ENCODE measurements around the gene SIAH3. TPM values are rescaled to one million over a fixed set of nuclear protein-coding genes. Genes with fewer than 3 reads are reported as not detected.

Gene SIAH3
- total RNA-seq, 1 experiment from 2014 or later: 1.3 TPM

DNA sequence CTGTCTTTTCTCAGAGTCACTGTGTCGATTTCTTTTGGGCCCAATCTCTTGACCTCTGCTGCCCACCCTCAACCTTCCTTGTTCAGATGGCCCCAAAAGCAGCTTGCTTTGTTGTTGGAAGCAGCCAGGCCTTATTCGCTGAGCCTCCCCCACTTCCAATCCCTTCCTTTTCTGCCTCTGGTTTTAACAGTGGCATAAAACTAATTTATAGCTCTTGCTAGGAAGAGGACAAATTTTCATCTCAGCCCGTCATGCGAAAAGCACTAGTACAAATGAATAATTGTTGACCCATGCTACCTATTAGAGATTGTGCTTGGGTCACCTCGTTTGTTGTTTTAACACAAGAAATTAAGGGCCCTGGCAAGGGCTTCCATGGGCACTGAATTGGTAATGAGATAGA lies 51.1 kb downstream of the SIAH3 start:
- DNase-seq (ENCODE audit: low read depth, low spot score): no peak
- in situ Hi-C loops (cut with HindIII; ENCODE audit: low pct_unique_long_range_greater_than_20kb, low sequenced_read_pairs): no loop called here

DNA sequence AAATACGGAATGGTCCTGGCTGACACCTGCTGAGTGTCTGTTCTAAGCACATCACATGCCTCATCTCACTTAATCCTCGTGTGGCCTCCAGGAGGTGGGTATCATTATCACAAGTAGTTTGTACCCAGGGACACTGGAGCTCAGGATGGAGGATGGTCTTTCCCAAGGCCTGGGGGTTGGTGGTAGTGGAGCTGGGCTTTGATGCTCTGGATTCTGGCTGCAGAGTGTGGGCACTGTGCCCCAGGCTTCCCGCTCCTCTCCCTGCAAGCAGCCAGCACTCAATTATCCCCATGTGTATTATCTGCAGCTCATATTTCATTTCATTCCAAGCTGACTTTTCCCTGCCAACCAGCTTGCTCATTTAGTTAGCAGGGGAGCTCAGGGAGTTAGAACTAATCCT lies 52.1 kb downstream of the SIAH3 start:
- in situ Hi-C loops (cut with HindIII; ENCODE audit: low pct_unique_long_range_greater_than_20kb, low sequenced_read_pairs): no loop called here
- DNase-seq (ENCODE audit: low read depth, low spot score): no peak

DNA sequence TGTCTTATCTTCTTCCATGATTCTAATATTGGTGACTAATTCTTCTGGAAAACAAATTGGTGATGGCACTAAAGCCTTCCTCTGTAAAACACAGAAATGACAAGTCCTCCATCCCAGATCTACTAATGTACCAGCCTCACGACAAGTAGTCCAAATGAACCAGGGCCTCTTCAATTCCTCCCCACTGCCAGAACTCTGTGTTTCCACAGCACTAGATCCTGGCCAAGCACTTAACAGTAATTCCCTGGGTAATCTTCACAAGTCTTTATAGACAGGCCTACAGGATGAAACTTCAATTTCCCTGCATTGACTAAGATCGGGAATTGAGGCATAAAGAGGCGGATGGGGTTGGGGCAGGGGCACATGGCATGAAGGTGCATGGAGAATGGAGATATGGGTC lies 52.7 kb downstream of the SIAH3 start:
- in situ Hi-C loops (cut with HindIII; ENCODE audit: low pct_unique_long_range_greater_than_20kb, low sequenced_read_pairs): no loop called here
- DNase-seq (ENCODE audit: low read depth, low spot score): no peak

DNA sequence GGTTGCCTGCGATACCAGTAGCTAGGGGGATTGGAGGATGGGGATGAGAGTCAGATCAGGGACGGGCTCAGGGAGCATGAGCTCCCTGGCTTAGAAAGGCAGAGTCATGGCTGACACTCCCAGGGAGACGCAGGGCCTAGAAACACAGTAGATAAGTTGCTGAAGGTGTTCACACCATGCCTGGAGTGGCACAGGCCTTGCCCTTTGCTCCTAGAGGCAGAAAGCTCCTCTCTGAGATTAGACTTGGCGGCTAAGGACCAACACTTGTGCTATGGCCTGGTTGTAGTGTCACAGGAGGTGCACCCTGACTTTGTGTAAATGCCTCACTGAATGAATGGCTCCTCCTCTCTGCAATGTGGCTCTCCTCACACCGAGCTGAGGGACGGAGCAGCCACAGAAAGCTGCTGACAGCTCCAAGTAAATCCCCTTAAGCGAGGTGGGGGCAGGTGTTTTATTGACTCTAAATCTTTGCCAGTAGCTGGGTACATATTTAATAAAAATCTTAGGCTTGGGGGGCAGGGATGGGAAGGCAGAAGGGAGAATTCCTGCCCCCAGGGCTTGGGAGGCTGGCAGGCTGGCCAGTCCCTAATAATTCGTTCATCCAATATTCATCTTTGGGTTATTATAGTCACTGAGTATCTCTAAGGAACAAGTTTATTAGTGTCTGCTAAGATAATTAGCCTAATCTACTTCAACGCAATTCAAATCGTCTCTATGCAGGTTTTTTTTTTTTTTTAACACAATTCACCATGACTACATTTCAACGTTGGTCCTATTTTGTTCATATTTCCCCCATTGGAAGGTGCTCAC lies 54.9 kb downstream of the SIAH3 start:
- in situ Hi-C loops (cut with HindIII; ENCODE audit: low pct_unique_long_range_greater_than_20kb, low sequenced_read_pairs): no loop called here
- DNase-seq (ENCODE audit: low read depth, low spot score): no peak

DNA sequence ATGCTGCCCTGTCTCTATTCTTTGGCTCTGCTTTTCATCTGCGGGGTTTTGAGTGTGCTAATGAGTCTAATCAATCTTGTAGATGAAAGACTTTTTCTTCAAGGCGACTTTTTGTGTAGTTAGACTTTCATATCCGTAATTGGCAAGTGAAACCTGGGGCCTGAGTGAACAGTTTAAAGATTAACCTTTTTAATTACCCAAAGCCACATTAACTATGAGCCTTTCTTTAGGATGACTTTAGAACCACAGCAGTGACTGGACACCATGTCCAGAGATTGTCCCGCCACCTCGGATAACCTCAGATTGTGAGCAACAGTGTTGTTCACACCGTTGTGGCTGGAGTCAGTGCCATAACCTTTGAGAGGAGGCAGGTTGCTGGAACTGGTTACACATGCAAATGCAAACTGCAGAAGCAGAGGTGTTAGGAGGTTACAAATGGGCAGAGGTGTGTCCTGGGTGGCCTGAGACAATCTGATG lies 58.7 kb downstream of the SIAH3 start:
- DNase-seq (ENCODE audit: low read depth, low spot score): no peak
- in situ Hi-C loops (cut with HindIII; ENCODE audit: low pct_unique_long_range_greater_than_20kb, low sequenced_read_pairs): no loop called here

DNA sequence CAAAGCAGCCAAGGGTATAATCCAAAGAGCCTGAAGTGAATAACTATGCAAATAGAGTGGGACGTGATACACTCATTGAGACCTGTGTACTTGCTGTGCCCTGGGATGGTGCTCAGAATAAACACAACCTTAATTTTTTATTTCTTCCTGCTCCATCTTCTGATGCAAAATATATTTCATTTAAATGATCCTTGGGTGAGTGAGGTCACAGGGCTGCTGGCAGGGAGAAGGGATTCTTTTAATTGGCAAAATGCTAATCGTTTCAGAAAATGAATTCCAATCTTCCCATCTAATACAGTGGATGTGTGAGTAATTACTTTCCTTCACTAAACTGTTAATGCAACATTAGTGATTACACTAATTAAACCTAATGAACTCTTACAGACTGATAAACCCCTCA lies 63.5 kb downstream of the SIAH3 start:
- no peak for DNase-seq (ENCODE audit: low read depth, low spot score)
- in situ Hi-C loops (cut with HindIII; ENCODE audit: low pct_unique_long_range_greater_than_20kb, low sequenced_read_pairs): no loop called here

DNA sequence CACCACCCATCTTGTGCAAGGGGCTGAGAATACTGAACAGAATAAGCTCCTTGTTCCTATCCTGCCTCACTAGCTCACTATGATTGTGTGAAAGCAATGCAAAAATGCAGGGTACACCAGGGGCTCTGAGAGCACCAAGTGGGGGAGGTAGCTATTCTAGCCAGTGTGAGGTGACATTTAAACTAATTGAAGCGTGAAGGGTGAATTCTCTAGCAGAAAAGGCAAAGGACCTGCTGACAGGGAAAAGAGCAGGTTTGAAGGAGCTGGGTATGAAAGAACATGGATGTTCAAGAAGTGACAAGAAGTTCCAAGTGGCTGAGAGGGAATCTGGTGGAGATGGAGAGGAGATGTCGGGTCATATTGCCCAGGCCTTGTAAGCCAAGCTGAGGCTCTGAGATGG lies 64.2 kb downstream of the SIAH3 start:
- no peak for DNase-seq (ENCODE audit: low read depth, low spot score)
- in situ Hi-C loops (cut with HindIII; ENCODE audit: low pct_unique_long_range_greater_than_20kb, low sequenced_read_pairs): no loop called here

DNA sequence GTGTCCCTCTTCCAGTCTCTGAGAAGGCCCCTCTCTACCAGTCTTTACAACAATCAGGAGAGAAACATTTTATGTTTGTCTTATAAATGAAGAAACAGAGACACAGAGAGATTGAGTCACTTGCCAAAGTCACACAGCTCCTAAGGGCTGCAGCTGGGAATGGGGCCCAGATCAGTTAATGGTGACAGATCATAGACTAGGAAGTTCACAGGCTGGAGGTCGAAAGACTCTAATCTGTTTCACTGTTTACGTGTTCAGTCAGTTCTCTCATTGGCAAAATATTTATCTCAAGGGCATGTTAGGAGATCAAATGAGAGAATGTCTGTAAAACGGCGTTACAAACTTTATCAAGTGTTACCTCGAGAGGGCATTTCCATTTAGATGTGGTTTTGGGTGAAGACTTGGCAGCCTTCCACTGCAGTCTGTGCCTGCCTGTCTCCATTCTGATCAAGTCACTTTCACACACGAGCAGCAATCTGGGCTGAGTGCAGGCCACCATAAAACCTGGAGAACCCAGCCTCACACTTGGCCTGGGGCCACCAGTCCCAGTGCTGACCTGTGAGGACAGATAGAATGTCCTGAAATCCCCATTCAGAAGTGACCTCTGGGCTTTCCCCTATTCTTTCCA lies 65.1 kb downstream of the SIAH3 start:
- in situ Hi-C loops (cut with HindIII; ENCODE audit: low pct_unique_long_range_greater_than_20kb, low sequenced_read_pairs): no loop called here
- DNase-seq (ENCODE audit: low read depth, low spot score): no peak

DNA sequence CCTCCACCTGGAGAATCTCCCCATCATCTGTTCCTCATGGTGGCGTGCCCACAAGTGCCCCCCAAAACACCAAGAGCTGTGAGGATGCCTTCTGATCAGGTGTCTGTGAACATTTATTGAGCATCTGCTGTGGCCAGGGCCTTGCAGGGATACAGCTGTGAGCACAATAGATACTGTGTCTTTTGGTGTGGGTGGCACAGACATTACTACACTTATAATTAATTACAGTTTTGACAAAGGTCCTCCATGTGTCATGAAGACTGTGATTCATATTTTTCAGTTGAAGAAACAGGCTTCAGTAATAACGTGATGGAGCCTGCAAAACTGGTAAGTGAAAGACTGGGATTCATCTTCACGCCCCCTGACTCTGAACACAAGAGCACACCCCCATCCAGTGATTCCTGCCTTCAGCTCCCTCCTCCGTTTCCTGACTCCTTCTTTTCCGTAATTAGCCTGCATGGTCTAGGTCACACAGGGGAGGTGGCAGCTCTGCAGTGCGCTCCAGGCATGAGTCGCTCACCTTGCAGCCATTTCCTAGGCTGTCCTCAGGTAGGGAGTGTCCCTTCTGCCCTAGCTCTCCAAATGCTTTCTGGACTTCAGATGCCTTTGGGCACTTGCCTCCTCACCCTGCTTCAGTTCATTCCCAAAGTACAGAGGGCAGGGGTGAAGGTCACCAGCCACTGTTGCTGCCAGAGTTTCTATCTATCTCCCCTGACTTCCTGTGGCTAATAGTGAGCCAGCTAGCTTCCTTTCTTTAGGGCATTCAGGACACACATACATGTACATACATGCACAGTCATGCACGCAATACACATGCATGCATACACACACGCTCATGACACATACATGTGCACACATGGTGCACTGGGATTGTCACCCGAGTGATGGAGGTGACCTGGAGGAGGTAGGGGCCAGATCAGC lies 66.5 kb downstream of the SIAH3 start:
- no peak for DNase-seq (ENCODE audit: low read depth, low spot score)

DNA sequence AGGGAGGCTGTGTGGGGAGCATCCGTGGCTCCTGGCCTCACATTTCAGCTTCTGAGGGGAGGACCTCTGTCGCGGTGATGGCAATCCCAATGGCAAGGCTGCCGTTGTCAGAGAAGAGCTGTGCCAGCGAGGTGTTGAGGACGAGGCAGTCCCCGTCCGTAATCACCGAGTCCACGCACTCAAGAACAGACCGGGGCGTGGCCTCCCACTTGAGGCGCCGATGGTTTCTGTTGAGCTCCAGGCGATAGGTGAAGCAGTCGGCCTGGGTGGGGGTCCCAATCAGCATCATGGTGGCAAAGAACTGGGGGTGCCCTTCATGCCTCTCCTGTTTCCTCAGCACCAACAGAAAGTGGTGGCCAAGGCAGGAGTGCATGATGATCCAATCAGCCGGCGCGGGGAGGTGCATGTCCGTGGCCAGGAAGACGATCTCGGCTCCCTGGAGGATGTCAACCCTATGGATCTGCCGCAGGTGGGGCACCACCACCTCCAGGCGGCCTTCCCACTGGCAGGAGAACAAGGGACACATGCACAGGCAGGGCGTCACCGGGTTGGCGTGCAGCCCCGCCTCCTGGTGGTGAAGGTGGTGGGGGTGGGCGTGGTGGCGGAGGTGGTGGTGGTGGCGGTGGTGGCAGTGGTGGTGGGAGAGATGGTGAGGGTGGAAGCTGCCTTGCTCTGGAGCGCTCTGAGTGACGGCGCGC lies 68.1 kb downstream of the SIAH3 start:
- in situ Hi-C loops (cut with HindIII; ENCODE audit: low pct_unique_long_range_greater_than_20kb, low sequenced_read_pairs): no loop called here

More for the DNA sequence above, 66.5 kb downstream of the SIAH3 start:
- in situ Hi-C loops (cut with HindIII; ENCODE audit: low pct_unique_long_range_greater_than_20kb, low sequenced_read_pairs): no loop called here

DNA sequence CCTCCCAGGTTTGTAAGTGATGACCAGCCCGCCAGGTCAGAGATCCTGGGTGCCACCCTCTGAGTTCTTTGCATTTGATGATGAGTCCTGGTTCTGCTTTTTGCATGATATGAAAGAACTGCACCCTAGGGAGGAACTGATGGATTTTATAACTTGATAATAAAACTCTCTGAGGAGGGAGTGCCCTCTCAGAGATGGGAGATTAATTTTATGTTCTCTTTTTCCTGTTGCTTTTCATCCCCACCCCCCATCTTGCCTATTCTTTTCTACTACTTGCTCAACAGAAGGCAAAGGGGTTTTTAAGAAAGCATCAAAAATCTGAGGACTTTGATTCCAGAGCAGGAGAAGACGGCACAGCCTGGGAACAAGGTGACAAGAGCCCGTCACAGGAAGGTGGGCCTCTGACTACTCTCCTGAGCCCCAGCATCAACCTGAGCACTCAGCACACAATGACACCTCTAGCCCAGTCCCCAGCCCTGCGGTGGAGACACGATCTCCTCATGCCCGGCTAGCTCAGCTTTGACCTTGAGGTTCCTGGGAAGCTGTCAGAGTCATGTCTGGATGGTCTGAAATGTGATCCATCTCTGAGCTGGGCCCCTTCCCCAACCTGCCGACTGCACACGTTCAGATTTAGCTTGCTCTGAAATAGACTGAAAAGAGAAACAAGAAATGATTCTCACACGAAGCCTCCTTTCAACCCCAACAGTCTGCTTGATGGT lies 69.1 kb downstream of the SIAH3 start:
- in situ Hi-C loops (cut with HindIII; ENCODE audit: low pct_unique_long_range_greater_than_20kb, low sequenced_read_pairs): no loop called here
- DNase-seq (ENCODE audit: low read depth, low spot score): no peak

More for the DNA sequence above, 68.1 kb downstream of the SIAH3 start:
- DNase-seq (ENCODE audit: low read depth, low spot score): no peak

DNA sequence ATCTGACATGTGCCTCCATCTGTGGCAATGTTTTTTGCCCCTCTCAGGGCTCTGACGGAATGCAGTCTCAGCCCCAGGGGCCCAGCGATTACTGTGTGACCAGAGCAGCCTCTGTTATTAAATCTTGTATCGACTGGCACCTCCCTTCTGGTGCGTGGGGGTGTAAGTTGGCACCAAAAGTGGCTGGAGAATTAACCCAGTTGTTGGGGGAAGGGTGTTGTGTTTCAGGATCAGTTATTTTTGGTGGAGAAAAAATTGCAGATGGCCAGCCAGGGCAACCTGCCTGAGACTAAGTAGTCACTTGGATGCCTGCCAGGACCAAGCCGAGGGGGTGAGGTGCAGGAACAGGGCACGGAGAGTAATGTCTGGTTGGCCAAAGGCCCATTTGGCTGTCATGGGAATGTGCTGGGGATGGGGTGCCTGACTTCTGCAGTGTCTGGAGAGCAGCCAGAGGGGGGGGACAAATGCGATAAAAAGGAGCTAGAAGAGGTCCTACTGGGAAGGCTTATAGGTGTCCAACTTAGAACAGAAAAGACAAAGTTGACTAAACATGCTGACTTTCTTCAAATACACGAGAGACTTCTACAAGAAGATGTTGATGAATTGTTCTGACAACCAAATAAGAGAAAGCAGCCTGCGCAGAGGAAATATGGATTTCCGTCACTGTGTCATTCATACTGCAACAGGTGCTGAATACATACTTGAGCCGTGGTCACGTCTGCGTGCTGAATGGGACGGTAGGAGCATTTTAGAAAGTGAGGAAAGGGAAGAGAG lies 69.8 kb downstream of the SIAH3 start:
- DNase-seq (ENCODE audit: low read depth, low spot score): no peak

DNA sequence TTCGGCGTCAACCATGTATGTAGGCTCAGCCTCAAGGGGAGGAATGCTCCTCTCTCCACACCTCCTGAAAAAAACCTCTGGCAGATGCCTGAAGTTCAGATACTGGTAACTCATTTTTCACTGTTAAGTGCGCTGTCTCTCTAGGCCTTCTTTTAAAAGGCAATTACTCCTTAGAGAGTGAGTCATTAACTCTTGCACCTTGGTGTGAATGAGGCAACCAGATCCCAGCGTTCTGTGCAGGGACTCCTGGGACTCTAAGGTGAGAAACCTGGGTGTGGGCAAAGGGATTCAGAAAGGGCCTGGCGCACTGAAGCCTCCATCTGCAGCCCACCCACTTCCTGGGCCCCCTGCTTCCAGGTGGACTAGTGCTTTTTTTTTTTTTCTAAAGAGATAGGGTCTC lies 71.7 kb downstream of the SIAH3 start:
- no peak for DNase-seq (ENCODE audit: low read depth, low spot score)
- in situ Hi-C loops (cut with HindIII; ENCODE audit: low pct_unique_long_range_greater_than_20kb, low sequenced_read_pairs): no loop called here

More for the DNA sequence above, 69.8 kb downstream of the SIAH3 start:
- in situ Hi-C loops (cut with HindIII; ENCODE audit: low pct_unique_long_range_greater_than_20kb, low sequenced_read_pairs): no loop called here

DNA sequence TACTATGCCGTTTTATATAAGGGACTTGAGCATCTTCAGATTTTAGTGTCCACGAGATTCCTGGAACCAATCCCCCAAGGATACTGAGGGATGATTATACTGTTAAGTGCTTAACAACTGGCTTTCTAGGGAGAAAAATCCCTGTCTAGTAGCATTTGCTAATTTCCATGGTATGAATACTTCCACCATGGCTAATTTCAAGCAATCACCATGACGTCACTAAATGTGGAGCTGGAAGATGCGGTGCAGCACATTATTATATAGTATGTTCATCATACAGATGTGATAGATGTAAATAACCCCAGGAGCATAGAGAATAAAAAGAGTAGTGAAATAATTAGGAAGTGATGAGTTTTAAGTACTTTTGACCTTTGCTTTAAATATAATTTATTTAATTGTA lies 72.7 kb downstream of the SIAH3 start:
- in situ Hi-C loops (cut with HindIII; ENCODE audit: low pct_unique_long_range_greater_than_20kb, low sequenced_read_pairs): no loop called here
- DNase-seq (ENCODE audit: low read depth, low spot score): no peak

DNA sequence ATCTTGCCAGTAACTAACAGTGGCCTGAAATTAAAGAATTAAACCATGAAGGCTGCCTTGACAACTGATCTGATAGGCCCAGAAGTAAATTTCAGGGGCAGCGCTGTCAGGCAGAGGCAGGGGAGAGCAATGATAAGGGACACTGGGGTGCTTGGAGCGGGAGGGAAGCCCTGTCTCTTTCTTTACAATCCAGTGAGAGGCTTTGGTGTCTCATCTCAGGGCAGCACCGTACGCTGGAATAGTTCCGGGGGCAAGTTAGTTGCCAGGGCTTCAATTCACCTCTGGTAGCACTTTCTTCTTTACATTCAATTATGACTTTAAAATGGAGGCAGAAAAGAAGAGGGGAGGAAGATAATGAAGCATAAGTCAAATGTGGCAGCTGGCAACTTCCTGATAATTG lies 74.8 kb downstream of the SIAH3 start:
- DNase-seq (ENCODE audit: low read depth, low spot score): no peak
- in situ Hi-C loops (cut with HindIII; ENCODE audit: low pct_unique_long_range_greater_than_20kb, low sequenced_read_pairs): no loop called here

DNA sequence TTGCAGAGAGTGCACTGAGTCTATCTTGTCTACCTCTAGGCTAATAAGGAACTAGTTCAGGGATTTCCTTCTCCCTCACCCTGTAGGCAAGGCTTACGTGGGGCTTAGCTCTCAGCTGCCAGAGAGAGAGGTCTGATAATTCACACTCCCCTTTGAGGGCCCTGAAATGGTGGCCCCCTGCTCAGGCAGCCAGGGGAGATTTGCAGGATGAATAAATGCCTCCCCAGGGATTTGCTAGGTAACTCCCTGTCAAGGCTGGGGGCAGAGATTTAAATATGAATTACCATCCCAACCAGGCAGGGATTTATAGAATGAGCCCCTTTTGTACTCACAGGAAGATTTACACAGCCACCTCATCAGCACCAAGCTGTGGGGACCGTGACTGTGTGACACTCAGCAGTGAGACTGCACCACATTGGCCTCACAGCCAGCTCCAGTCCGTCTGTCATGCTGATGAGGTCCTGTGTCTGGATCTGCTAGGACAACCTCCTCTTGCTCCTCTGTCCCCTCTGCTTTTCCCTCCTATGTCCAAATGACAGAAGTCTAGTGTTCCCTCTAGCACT lies 76.1 kb downstream of the SIAH3 start:
- in situ Hi-C loops (cut with HindIII; ENCODE audit: low pct_unique_long_range_greater_than_20kb, low sequenced_read_pairs): no loop called here
- no peak for DNase-seq (ENCODE audit: low read depth, low spot score)

All from SK-MEL-5 (cell line).